IMR-90 (cell line): Measurements from ENCODE around the gene SORBS1. TPM values are rescaled to one million over a fixed set of nuclear protein-coding genes. Genes with fewer than 3 reads are reported as not detected.

ENCODE experiments used
- ATAC-seq: fragments of 200-7000 bp; cut with Tn5 transposase; 2 replicates; pipeline ENCODE4 v1.9.1; 2020; ENCODE audit warnings: low read depth, mild to moderate bottlenecking, moderate library complexity
- BruUV-seq: library from RNA; stranded (reverse); fragments of 400-500 nt; replicated peaks from 2 replicates; lab custom pipeline; 2021; lab: Mats Ljungman, UMichigan
- CTCF ChIA-PET: fragments of 300-600 bp; formaldehyde crosslinking; extraction: SDS; loops from one replicate; lab custom pipeline; 2021; ENCODE audit warnings: antibody characterized with exemption; lab: Yijun Ruan, JAX
- POLR2A ChIA-PET: fragments of 300-600 bp; sonication (Branson Sonifier 250); formaldehyde crosslinking; loops from one replicate; lab custom pipeline; 2022; ENCODE audit warnings: antibody characterized with exemption; ENCODE audit not compliant: unreplicated experiment; lab: Charles Lee
- DNase-seq: peaks from one replicate; pipeline ENCODE4 v3.0.0; 2013
- H2AFZ ChIP-seq: replicated peaks from 2 replicates; pipeline ENCODE3; 2013; ENCODE audit warnings: low read length, mild to moderate bottlenecking; ENCODE audit not compliant: poor library complexity
- H2AK5ac ChIP-seq: 2 replicates; pipeline ENCODE4 v1.6.1; 2013; ENCODE audit warnings: low read depth, low read length, inconsistent platforms
- H2AK9ac ChIP-seq: replicated peaks from 2 replicates; pipeline ENCODE3; 2013; ENCODE audit warnings: mild to moderate bottlenecking, low read depth, low read length, moderate library complexity; ENCODE audit not compliant: poor library complexity
- H2BK120ac ChIP-seq: 2 replicates; pipeline ENCODE4 v1.6.1; 2013; ENCODE audit warnings: low read depth, low read length, inconsistent platforms
- H2BK15ac ChIP-seq: 3 replicates; pipeline ENCODE4 v1.6.1; 2013; ENCODE audit warnings: low read depth, low read length, inconsistent platforms
- H2BK20ac ChIP-seq: 2 replicates; pipeline ENCODE4 v1.6.1; 2013; ENCODE audit warnings: low read depth, mild to moderate bottlenecking, inconsistent platforms, low read length, moderate library complexity
- H2BK5ac ChIP-seq: 2 replicates; pipeline ENCODE4 v1.6.1; 2013; ENCODE audit warnings: mild to moderate bottlenecking, low read depth, low read length, inconsistent platforms; ENCODE audit not compliant: poor library complexity, severe bottlenecking
- H3K14ac ChIP-seq: replicated peaks from 2 replicates; pipeline ENCODE4 v1.6.1; 2013; ENCODE audit warnings: low read depth, low read length, inconsistent platforms
- H3K18ac ChIP-seq: 2 replicates; pipeline ENCODE4 v1.6.1; 2013; ENCODE audit warnings: low read depth, low read length, control low read depth
- H3K23ac ChIP-seq: 2 replicates; pipeline ENCODE4 v1.6.1; 2013; ENCODE audit warnings: low read depth, low read length, inconsistent platforms
- H3K27ac ChIP-seq: 2 replicates; pipeline ENCODE4 v1.5.1; 2013; ENCODE audit warnings: mild to moderate bottlenecking, control low read depth, low read length; ENCODE audit not compliant: insufficient read depth
- H3K27me3 ChIP-seq: 2 replicates; pipeline ENCODE4 v1.6.1; 2013; ENCODE audit warnings: low read length; ENCODE audit not compliant: control insufficient read depth, insufficient read depth
- H3K36me3 ChIP-seq: 2 replicates; pipeline ENCODE4 v1.6.1; 2013; ENCODE audit warnings: low read length, mixed read lengths; ENCODE audit not compliant: control insufficient read depth, insufficient read depth
- H3K4ac ChIP-seq: 2 replicates; pipeline ENCODE4 v1.6.1; 2013; ENCODE audit warnings: low read depth, low read length, inconsistent platforms
- H3K4me1 ChIP-seq: 2 replicates; pipeline ENCODE4 v1.6.1; 2013; ENCODE audit warnings: low read length, mixed read lengths; ENCODE audit not compliant: control insufficient read depth, insufficient read depth
- H3K4me2 ChIP-seq: 2 replicates; pipeline ENCODE4 v1.6.1; 2013; ENCODE audit warnings: low read depth, mild to moderate bottlenecking, control low read depth, low read length, moderate library complexity
- H3K4me3 ChIP-seq: 2 replicates; pipeline ENCODE4 v1.5.1; 2013; ENCODE audit warnings: low read depth, mild to moderate bottlenecking, control low read depth, low read length, moderate library complexity; ENCODE audit not compliant: insufficient read depth
- H3K56ac ChIP-seq: 2 replicates; pipeline ENCODE4 v1.6.1; 2013; ENCODE audit warnings: low read length, inconsistent platforms; ENCODE audit not compliant: insufficient read depth; ENCODE audit errors: extremely low read depth
- H3K79me1 ChIP-seq, 2 experiments: 2 replicates each; pipeline ENCODE4 v1.6.1; 2013; ENCODE audit warnings: low read length in 2 of 2, inconsistent platforms in 1 of 2, low read depth in 1 of 2
- H3K9ac ChIP-seq: 2 replicates; pipeline ENCODE4 v1.6.1; 2013; ENCODE audit warnings: low read depth, low read length, control low read depth
- H3K9me1 ChIP-seq: 2 replicates; pipeline ENCODE4 v1.6.1; 2013; ENCODE audit warnings: low read length, inconsistent platforms; ENCODE audit not compliant: insufficient read depth
- H3K9me3 ChIP-seq: 2 replicates; pipeline ENCODE4 v1.6.1; 2013; ENCODE audit warnings: low read length; ENCODE audit not compliant: control insufficient read depth, insufficient read depth
- H4K20me1 ChIP-seq: 2 replicates; pipeline ENCODE4 v1.6.1; 2013; ENCODE audit warnings: low read length, inconsistent platforms; ENCODE audit not compliant: insufficient read depth
- H4K5ac ChIP-seq: 2 replicates; pipeline ENCODE4 v1.6.1; 2013; ENCODE audit warnings: mild to moderate bottlenecking, low read depth, low read length, control low read depth
- H4K8ac ChIP-seq, 2 experiments: 2 replicates each; pipeline ENCODE4 v1.6.1; 2013; ENCODE audit warnings: low read depth in 2 of 2, low read length in 2 of 2, control low read depth in 1 of 2, inconsistent platforms in 1 of 2
- H4K91ac ChIP-seq: 2 replicates; pipeline ENCODE4 v1.6.1; 2013; ENCODE audit warnings: low read depth, low read length, inconsistent platforms; ENCODE audit not compliant: insufficient read depth
- CEBPB ChIP-seq: IDR thresholded peaks from 2 replicates; pipeline ENCODE4 v1.6.1; 2012; ENCODE audit warnings: low read depth, low read length, improper control_type of control experiment
- ELK1 ChIP-seq: fragments of 150-350 bp; IDR thresholded peaks from 2 replicates; pipeline ENCODE4 v1.6.1; 2016; ENCODE audit warnings: low read depth, mild to moderate bottlenecking, low read length, moderate library complexity, borderline replicate concordance
- FOS ChIP-seq: fragments of 150-350 bp; IDR thresholded peaks from 2 replicates; pipeline ENCODE4 v1.6.1; 2016; ENCODE audit warnings: low read depth, low read length
- MAZ ChIP-seq: IDR thresholded peaks from 2 replicates; pipeline ENCODE4 v1.6.1; 2012; ENCODE audit warnings: low read depth, mild to moderate bottlenecking, low read length, improper control_type of control experiment, moderate library complexity, borderline replicate concordance
- MXI1 ChIP-seq: IDR thresholded peaks from 2 replicates; pipeline ENCODE4 v1.6.1; 2012; ENCODE audit warnings: low read depth, mild to moderate bottlenecking, low read length, moderate library complexity, borderline replicate concordance
- POLR2A ChIP-seq: IDR thresholded peaks from 2 replicates; pipeline ENCODE4 v1.6.1; 2012; ENCODE audit warnings: mild to moderate bottlenecking, low read depth, low read length
- RAD21 ChIP-seq: IDR thresholded peaks from 2 replicates; pipeline ENCODE4 v1.6.1; 2012; ENCODE audit warnings: low read length, improper control_type of control experiment
- USF2 ChIP-seq: fragments of 150-350 bp; IDR thresholded peaks from 2 replicates; pipeline ENCODE4 v1.6.1; 2017; ENCODE audit warnings: mild to moderate bottlenecking, antibody characterized with exemption, low read length, low read depth
- WGBS, 2 experiments: methylation state at CpG; one replicate each; pipeline versions ENCODE4 v1.1.5 to v1.1.7; 2013; ENCODE audit warnings: missing lambda C conversion rate in 2 of 2; ENCODE audit not compliant: insufficient read length in 1 of 2; ENCODE audit errors: extremely low coverage in 2 of 2; 5-methylcytosine and 5-hydroxymethylcytosine counted together
- dilution Hi-C: fragments of 300-500 bp; cut with HindIII; formaldehyde crosslinking; loops from one replicate; pipeline ENCODE4 v1.14.3; 2018; ENCODE audit warnings: low sequenced_read_pairs; ENCODE audit not compliant: unreplicated experiment
- in situ Hi-C: fragments of 300-500 bp; cut with MboI; formaldehyde crosslinking; loops from 3 replicates; pipeline ENCODE4 v1.14.3; 2019; ENCODE audit warnings: low sequenced_read_pairs, inconsistent platforms, mixed read lengths
- intact Hi-C: fragments of 100-400 bp; cut with micrococcal nuclease; formaldehyde crosslinking; loops from 2 replicates; pipeline ENCODE4 v1.10.0; 2022
- polyA plus RNA-seq, 3 experiments: library from polyadenylated mRNA; depleted of rRNA; stranded (reverse); fragments of >200 nt; gene quantifications; 2 replicates each; pipeline ENCODE4 v1.2.3, GENCODE V29; 2012; ENCODE audit warnings: low replicate concordance in 1 of 3
- total RNA-seq: library from RNA; depleted of rRNA; stranded (reverse); fragments of >200 nt; gene quantifications from 2 replicates; pipeline ENCODE4 v1.2.3, GENCODE V29; 2012

SORBS1 gene
- total and polyA plus RNA-seq, 2 of the 4 experiments (the other 2 are of a cell fraction), result 0.18 to 0.32 TPM

GRCh38 chr10:95547197-95547596, 14.0 kb downstream of the SORBS1 start:
- Histone ChIP-seq H3K18ac (no peak overlapping the region), H3K9me1 (no peaks in the 10 kb centered on the region), H3K4me1 (no peaks in the 10 kb centered on the region), H3K23ac (no peak overlapping the region), H4K8ac (no peak overlapping the region), H3K27me3 (no peaks in the 10 kb centered on the region; the same call in 1 of the 2 replicates), H3K56ac (no peak overlapping the region), H2AK5ac (no peak overlapping the region), H3K4me2 (no peak overlapping the region), H3K27ac (no peak overlapping the region), H4K5ac (no peak overlapping the region), H2BK20ac (no peak overlapping the region), H3K36me3 (no peaks in the 10 kb centered on the region), H3K4me3 (no peak overlapping the region), H4K91ac (no peak overlapping the region), H3K9me3 (no peaks in the 10 kb centered on the region), H2BK15ac (no peak overlapping the region), H3K9ac (no peak overlapping the region), H3K4ac (no peak overlapping the region), H2BK5ac (no peak overlapping the region), H2BK120ac (no peak overlapping the region), H3K79me1 (no peaks in the 10 kb centered on the region), H4K20me1 (no peaks in the 10 kb centered on the region), H2AK9ac (no peak overlapping the region), H2AFZ (no peak overlapping the region), H3K14ac (no peak overlapping the region)
- DNase-seq, result no peak
- no CpG with 5 or more reads among the region's 3 CpGs for WGBS, 2 experiments
- dilution Hi-C loops, result no loop called here
- no TSS peak for BruUV-seq
- intact Hi-C loops, result no loop called here
- in situ Hi-C loops, result no loop called here
- ChIA-PET POLR2A (no interaction called here), CTCF (no interaction called here)
- ATAC-seq, result no peak
- TF ChIP-seq CEBPB (no peak), USF2 (no peak), POLR2A (no peak), RAD21 (no peak), FOS (no peak), MAZ (no peak), ELK1 (no peak), MXI1 (no peak)
